Thyroid gland (tissue), 4 donors: ENCODE results near the gene POU2AF1. TPM values are rescaled to one million over a fixed set of nuclear protein-coding genes. Genes with fewer than 3 reads are reported as not detected.

ENCODE experiments used
- DNase-seq, 2 donors: peaks; one replicate each; pipeline ENCODE4 v3.0.0-alpha.2; 2019
- H3K27ac ChIP-seq, 3 donors: fragments of 200-600 bp; sonication (generic); 1 replicate in 2 of 3; 2 replicates in 1 of 3; pipeline ENCODE4 v1.5.1; 2016 to 2019; ENCODE audit warnings: mild to moderate bottlenecking in 1 of 3, moderate library complexity in 1 of 3
- H3K27me3 ChIP-seq: fragments of 200-600 bp; sonication (generic); one replicate; pipeline ENCODE4 v1.5.1; 2019
- H3K36me3 ChIP-seq, 2 donors: fragments of 200-600 bp; sonication (generic); one replicate each; pipeline ENCODE4 v1.5.1; 2016 to 2019
- H3K4me1 ChIP-seq, 2 donors: fragments of 200-600 bp; sonication (generic); one replicate each; pipeline ENCODE4 v1.5.1; 2017 to 2019
- H3K4me3 ChIP-seq, 3 donors: fragments of 200-600 bp; sonication (generic); replicated peaks in 1 of 3; 1 replicate in 2 of 3; 2 replicates in 1 of 3; pipeline ENCODE4 v1.5.1; 2016; ENCODE audit warnings: mild to moderate bottlenecking in 1 of 3
- H3K9me3 ChIP-seq: fragments of 200-600 bp; sonication (generic); one replicate; pipeline ENCODE4 v1.5.1; 2017
- POLR2A ChIP-seq, 2 donors: fragments of 450-650 bp; IDR thresholded peaks; one replicate each; pipeline ENCODE4 v1.6.1; 2017; ENCODE audit warnings: antibody characterized with exemption in 2 of 2, mild to moderate bottlenecking in 2 of 2, moderate library complexity in 1 of 2
- WGBS, 2 donors: methylation state at CpG; one replicate each; pipeline ENCODE4 v1.1.5; 2017; 5-methylcytosine and 5-hydroxymethylcytosine counted together
- intact Hi-C: fragments of 100-400 bp; cut with DNase I; formaldehyde crosslinking; loops from one replicate; pipeline ENCODE4 v1.15.1; 2023
- total RNA-seq, 4 donors: library from RNA; depleted of rRNA; stranded (reverse); fragments of >200 nt; gene quantifications; one replicate each; pipeline ENCODE4 v1.2.3, GENCODE V29; 2016
- TF ChIP-seq, protein P1 (sequence below), 6 experiments: fragments of 200-600 bp in 3 of 6; fragments of 450-650 bp in 3 of 6; sonication (generic) in 3 of 6; IDR thresholded peaks; one replicate each; pipeline ENCODE4 v1.5.1; 2016 to 2019; ENCODE audit warnings: antibody characterized with exemption in 6 of 6, mild to moderate bottlenecking in 2 of 6, inconsistent platforms in 1 of 6, moderate library complexity in 1 of 6

The POU2AF1 gene
- total RNA-seq, 4 donors from 2014 or later = 0.54 TPM; not detected in 3

GRCh38 chr11:111370902-111371578 lies 8.0 kb downstream of the POU2AF1 start:
- TF ChIP-seq, protein P1, sequence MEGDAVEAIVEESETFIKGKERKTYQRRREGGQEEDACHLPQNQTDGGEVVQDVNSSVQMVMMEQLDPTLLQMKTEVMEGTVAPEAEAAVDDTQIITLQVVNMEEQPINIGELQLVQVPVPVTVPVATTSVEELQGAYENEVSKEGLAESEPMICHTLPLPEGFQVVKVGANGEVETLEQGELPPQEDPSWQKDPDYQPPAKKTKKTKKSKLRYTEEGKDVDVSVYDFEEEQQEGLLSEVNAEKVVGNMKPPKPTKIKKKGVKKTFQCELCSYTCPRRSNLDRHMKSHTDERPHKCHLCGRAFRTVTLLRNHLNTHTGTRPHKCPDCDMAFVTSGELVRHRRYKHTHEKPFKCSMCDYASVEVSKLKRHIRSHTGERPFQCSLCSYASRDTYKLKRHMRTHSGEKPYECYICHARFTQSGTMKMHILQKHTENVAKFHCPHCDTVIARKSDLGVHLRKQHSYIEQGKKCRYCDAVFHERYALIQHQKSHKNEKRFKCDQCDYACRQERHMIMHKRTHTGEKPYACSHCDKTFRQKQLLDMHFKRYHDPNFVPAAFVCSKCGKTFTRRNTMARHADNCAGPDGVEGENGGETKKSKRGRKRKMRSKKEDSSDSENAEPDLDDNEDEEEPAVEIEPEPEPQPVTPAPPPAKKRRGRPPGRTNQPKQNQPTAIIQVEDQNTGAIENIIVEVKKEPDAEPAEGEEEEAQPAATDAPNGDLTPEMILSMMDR (IDR thresholded peaks at IDR 0.05) = no peak
- no peak for TF ChIP-seq POLR2A (IDR thresholded peaks at IDR 0.05)
- WGBS, 2 donors = 62 to 63% methylated on average over 7 of the region's 7 CpGs
- DNase-seq = no peak
- intact Hi-C loops = no loop called here
- H3K27me3 ChIP-seq = no peaks in the 10 kb centered on the region
- no peak overlapping the region for H3K27ac ChIP-seq
- H3K4me1 ChIP-seq = peaks cover 0 to 4% of the 10 kb centered on the region in 2 donors
- no peaks in the 10 kb centered on the region for H3K9me3 ChIP-seq
- no peak overlapping the region for H3K4me3 ChIP-seq
- no peaks in the 10 kb centered on the region for H3K36me3 ChIP-seq

DNA sequence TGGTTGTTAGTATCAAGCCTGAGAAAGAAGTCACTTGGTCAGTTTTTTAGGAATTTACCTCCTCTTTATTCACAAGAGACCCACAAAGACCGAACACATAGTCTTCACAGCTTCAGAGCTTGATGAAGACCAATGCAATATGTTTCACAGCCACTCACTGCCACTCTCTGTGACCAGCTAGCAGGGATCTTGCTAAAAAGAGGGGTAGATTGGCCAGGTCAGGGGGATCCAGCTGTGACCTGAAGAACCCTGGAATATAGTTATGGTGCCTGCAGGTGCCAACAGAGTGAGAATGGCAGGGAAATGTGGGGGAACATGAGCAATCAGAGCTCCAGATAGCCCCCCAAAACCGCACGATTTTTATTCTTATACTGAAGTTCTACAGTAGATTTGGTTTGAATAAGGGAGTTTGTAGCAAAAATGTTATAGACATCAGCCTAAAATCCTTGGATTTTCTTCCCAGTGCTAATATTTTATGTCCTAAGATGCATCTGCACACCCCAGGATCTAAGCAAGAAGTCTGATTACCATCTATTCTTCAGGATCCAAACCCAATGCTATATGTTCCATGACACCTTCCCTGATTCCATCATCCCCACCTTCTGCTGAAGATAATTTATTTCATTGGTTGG lies 8.7 kb downstream of the POU2AF1 start:
- H3K27me3 ChIP-seq = no peaks in the 10 kb centered on the region
- no peak overlapping the region for H3K27ac ChIP-seq
- intact Hi-C loops = no loop called here
- H3K4me1 ChIP-seq = peaks cover 0 to 4% of the 10 kb centered on the region in 2 donors
- TF ChIP-seq, protein P1 (IDR thresholded peaks at IDR 0.05) = no peak
- TF ChIP-seq POLR2A (IDR thresholded peaks at IDR 0.05) = no peak
- no peak overlapping the region for H3K4me3 ChIP-seq
- DNase-seq = no peak
- WGBS, 2 donors = 93 to 94% methylated on average over 3 of the region's 3 CpGs
- H3K36me3 ChIP-seq = no peaks in the 10 kb centered on the region
- no peaks in the 10 kb centered on the region for H3K9me3 ChIP-seq

GRCh38 chr11:111368285-111368560 lies 10.9 kb downstream of the POU2AF1 start:
- 100% methylated on average over 2 of the region's 2 CpGs for WGBS, 2 donors
- DNase-seq = no peak
- H3K27me3 ChIP-seq = no peaks in the 10 kb centered on the region
- peaks cover 2 to 9% of the 10 kb centered on the region in 2 donors for H3K4me1 ChIP-seq
- no peaks in the 10 kb centered on the region for H3K36me3 ChIP-seq
- no peaks in the 10 kb centered on the region for H3K9me3 ChIP-seq
- H3K4me3 ChIP-seq = no peak overlapping the region
- intact Hi-C loops = no loop called here
- TF ChIP-seq, protein P1 (IDR thresholded peaks at IDR 0.05) = no peak
- no peak for TF ChIP-seq POLR2A (IDR thresholded peaks at IDR 0.05)
- H3K27ac ChIP-seq = no peak overlapping the region

GRCh38 chr11:111367411-111368284 lies 11.4 kb downstream of the POU2AF1 start:
- no peak for DNase-seq
- H3K36me3 ChIP-seq = no peaks in the 10 kb centered on the region
- no peaks in the 10 kb centered on the region for H3K9me3 ChIP-seq
- TF ChIP-seq, protein P1 (IDR thresholded peaks at IDR 0.05) = no peak
- no peaks in the 10 kb centered on the region for H3K27me3 ChIP-seq
- peaks cover 6 to 13% of the 10 kb centered on the region in 2 donors for H3K4me1 ChIP-seq
- H3K4me3 ChIP-seq = no peak overlapping the region
- intact Hi-C loops = no loop called here
- WGBS, 2 donors = 90 to 94% methylated on average over 12 of the region's 12 CpGs
- H3K27ac ChIP-seq = no peak overlapping the region
